Measurements from ENCODE around the gene TMTC2.

DNA sequence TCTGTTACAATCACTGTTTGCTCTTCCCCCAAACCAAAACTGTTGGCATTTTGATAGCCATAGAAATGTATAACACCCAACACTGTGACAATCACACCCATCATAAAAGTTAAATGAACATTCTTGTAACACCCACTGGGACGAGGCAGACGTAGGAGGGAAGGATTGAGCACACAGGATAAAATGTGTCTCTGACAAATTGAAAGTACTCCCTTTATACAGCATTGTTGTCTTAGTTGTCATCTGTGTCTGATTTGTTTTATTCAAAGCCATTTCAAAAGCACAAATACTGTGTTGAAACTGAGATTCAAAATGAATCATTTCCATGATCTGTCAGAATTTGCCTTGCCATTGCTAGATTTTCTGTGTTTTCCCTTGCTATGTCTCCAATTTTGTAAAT lies 436.3 kb downstream of the TMTC2 start:
- TF ChIP-seq, protein P1, sequence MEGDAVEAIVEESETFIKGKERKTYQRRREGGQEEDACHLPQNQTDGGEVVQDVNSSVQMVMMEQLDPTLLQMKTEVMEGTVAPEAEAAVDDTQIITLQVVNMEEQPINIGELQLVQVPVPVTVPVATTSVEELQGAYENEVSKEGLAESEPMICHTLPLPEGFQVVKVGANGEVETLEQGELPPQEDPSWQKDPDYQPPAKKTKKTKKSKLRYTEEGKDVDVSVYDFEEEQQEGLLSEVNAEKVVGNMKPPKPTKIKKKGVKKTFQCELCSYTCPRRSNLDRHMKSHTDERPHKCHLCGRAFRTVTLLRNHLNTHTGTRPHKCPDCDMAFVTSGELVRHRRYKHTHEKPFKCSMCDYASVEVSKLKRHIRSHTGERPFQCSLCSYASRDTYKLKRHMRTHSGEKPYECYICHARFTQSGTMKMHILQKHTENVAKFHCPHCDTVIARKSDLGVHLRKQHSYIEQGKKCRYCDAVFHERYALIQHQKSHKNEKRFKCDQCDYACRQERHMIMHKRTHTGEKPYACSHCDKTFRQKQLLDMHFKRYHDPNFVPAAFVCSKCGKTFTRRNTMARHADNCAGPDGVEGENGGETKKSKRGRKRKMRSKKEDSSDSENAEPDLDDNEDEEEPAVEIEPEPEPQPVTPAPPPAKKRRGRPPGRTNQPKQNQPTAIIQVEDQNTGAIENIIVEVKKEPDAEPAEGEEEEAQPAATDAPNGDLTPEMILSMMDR (IDR thresholded peaks at IDR 0.05; ENCODE audit: low read depth, low read length), result no peak
- TF ChIP-seq EZH2phosphoT487 (IDR thresholded peaks at IDR 0.05; ENCODE audit: low read depth), result no peak
